Measurements from ENCODE around the gene PIK3R5. TPM values are rescaled to one million over a fixed set of nuclear protein-coding genes. Genes with fewer than 3 reads are reported as not detected.
A peak's percentile ranks its signal among the peaks of the same experiment; 100 is the strongest.
"Not testable (repeated sequence)": the region's sequence is repeated elsewhere in the genome, so short reads cannot be mapped to it uniquely, and the experiment has no call there.

Gene PIK3R5
- total and polyA plus RNA-seq, 9 donors, result 0.93 to 2.0 (median 1.3) TPM

GRCh38 chr17:8861495-8862181, 103.9 kb downstream of the PIK3R5 start:
- no peak overlapping the region for H3K4me3 ChIP-seq (ENCODE audit: low read length)
- no peak overlapping the region for H3K27ac ChIP-seq (ENCODE audit: low read length)
- DNase-seq, result no peak
- peaks cover 13% of the 10 kb centered on the region for H3K4me1 ChIP-seq (ENCODE audit: control insufficient read depth, insufficient read depth, low read length)
- no peaks in the 10 kb centered on the region for H3K27me3 ChIP-seq (ENCODE audit: control insufficient read depth, insufficient read depth, low read length)
- H3K36me3 ChIP-seq (ENCODE audit: control insufficient read depth, insufficient read depth, low read length), result no peaks in the 10 kb centered on the region
- 85% methylated on average over 5 of the region's 7 CpGs for WGBS (ENCODE audit: insufficient coverage)
- H3K9me3 ChIP-seq (replicated peaks; ENCODE audit: control insufficient read depth, low read depth, low read length), result no peaks in the 10 kb centered on the region

GRCh38 chr17:8859804-8860430, 105.6 kb downstream of the PIK3R5 start:
- DNase-seq, result no peak
- Histone ChIP-seq H3K27me3 (ENCODE audit: control insufficient read depth, insufficient read depth, low read length) (no peaks in the 10 kb centered on the region), H3K27ac (ENCODE audit: low read length) (no peak overlapping the region), H3K4me3 (ENCODE audit: low read length) (no peak overlapping the region), H3K36me3 (ENCODE audit: control insufficient read depth, insufficient read depth, low read length) (no peaks in the 10 kb centered on the region), H3K4me1 (ENCODE audit: control insufficient read depth, insufficient read depth, low read length) (peaks cover 13% of the 10 kb centered on the region), H3K9me3 (replicated peaks; ENCODE audit: control insufficient read depth, low read depth, low read length) (no peaks in the 10 kb centered on the region)
- WGBS (ENCODE audit: insufficient coverage), result 61% methylated on average over 3 of the region's 14 CpGs

GRCh38 chr17:8859027-8859803, 106.3 kb downstream of the PIK3R5 start:
- H3K27me3 ChIP-seq (ENCODE audit: control insufficient read depth, insufficient read depth, low read length), result no peaks in the 10 kb centered on the region
- H3K4me1 ChIP-seq (ENCODE audit: control insufficient read depth, insufficient read depth, low read length), result peaks cover 13% of the 10 kb centered on the region
- H3K27ac ChIP-seq (ENCODE audit: low read length), result no peak overlapping the region
- DNase-seq, result peak; percentile 26
- no peaks in the 10 kb centered on the region for H3K9me3 ChIP-seq (replicated peaks; ENCODE audit: control insufficient read depth, low read depth, low read length)
- H3K4me3 ChIP-seq (ENCODE audit: low read length), result no peak overlapping the region
- WGBS (ENCODE audit: insufficient coverage), result 83% methylated on average over 5 of the region's 11 CpGs
- no peaks in the 10 kb centered on the region for H3K36me3 ChIP-seq (ENCODE audit: control insufficient read depth, insufficient read depth, low read length)

GRCh38 chr17:8857919-8858318, 107.6 kb downstream of the PIK3R5 start:
- Histone ChIP-seq H3K27me3 (ENCODE audit: control insufficient read depth, insufficient read depth, low read length) (no peaks in the 10 kb centered on the region), H3K9me3 (replicated peaks; ENCODE audit: control insufficient read depth, low read depth, low read length) (no peaks in the 10 kb centered on the region), H3K4me3 (ENCODE audit: low read length) (no peak overlapping the region), H3K36me3 (ENCODE audit: control insufficient read depth, insufficient read depth, low read length) (no peaks in the 10 kb centered on the region), H3K27ac (ENCODE audit: low read length) (no peak overlapping the region), H3K4me1 (ENCODE audit: control insufficient read depth, insufficient read depth, low read length) (peaks cover 13% of the 10 kb centered on the region)
- WGBS (ENCODE audit: insufficient coverage), result no CpG with 5 or more reads among the region's 5 CpGs
- DNase-seq, result peak; percentile 74

GRCh38 chr17:8856869-8857575, 108.5 kb downstream of the PIK3R5 start:
- Histone ChIP-seq H3K9me3 (replicated peaks; ENCODE audit: control insufficient read depth, low read depth, low read length) (no peaks in the 10 kb centered on the region), H3K36me3 (ENCODE audit: control insufficient read depth, insufficient read depth, low read length) (no peaks in the 10 kb centered on the region), H3K4me1 (ENCODE audit: control insufficient read depth, insufficient read depth, low read length) (peaks cover 13% of the 10 kb centered on the region), H3K27me3 (ENCODE audit: control insufficient read depth, insufficient read depth, low read length) (no peaks in the 10 kb centered on the region), H3K4me3 (ENCODE audit: low read length) (no peak overlapping the region), H3K27ac (ENCODE audit: low read length) (no peak overlapping the region)
- peak; percentile 42 for DNase-seq
- 17% methylated on average over 1 of the region's 14 CpGs for WGBS (ENCODE audit: insufficient coverage)

GRCh38 chr17:8856205-8856603, 109.3 kb downstream of the PIK3R5 start:
- H3K36me3 ChIP-seq (ENCODE audit: control insufficient read depth, insufficient read depth, low read length); DNase-seq; H3K9me3 ChIP-seq (replicated peaks; ENCODE audit: control insufficient read depth, low read depth, low read length); H3K4me3 ChIP-seq (ENCODE audit: low read length); H3K27me3 ChIP-seq (ENCODE audit: control insufficient read depth, insufficient read depth, low read length); H3K27ac ChIP-seq (ENCODE audit: low read length): not testable (repeated sequence)
- 90% methylated on average over 2 of the region's 6 CpGs for WGBS (ENCODE audit: insufficient coverage)
- H3K4me1 ChIP-seq (ENCODE audit: control insufficient read depth, insufficient read depth, low read length), result peaks cover 13% of the 10 kb centered on the region

- no peak overlapping the region for H3K27ac ChIP-seq (ENCODE audit: low read length)
- peaks cover 13% of the 10 kb centered on the region for H3K4me1 ChIP-seq (ENCODE audit: control insufficient read depth, insufficient read depth, low read length)
- peak; percentile 40 for DNase-seq
- H3K4me3 ChIP-seq (ENCODE audit: low read length), result no peak overlapping the region
- H3K36me3 ChIP-seq (ENCODE audit: control insufficient read depth, insufficient read depth, low read length), result no peaks in the 10 kb centered on the region
- H3K9me3 ChIP-seq (replicated peaks; ENCODE audit: control insufficient read depth, low read depth, low read length), result no peaks in the 10 kb centered on the region
- no peaks in the 10 kb centered on the region for H3K27me3 ChIP-seq (ENCODE audit: control insufficient read depth, insufficient read depth, low read length)
- WGBS (ENCODE audit: insufficient coverage), result 23% methylated on average over 11 of the region's 17 CpGs
Observed at GRCh38 chr17:8855477-8856204, 109.9 kb downstream of the PIK3R5 start.

- H3K9me3 ChIP-seq (replicated peaks; ENCODE audit: control insufficient read depth, low read depth, low read length), result no peaks in the 10 kb centered on the region
- DNase-seq, result no peak
- no peak overlapping the region for H3K27ac ChIP-seq (ENCODE audit: low read length)
- no peaks in the 10 kb centered on the region for H3K4me1 ChIP-seq (ENCODE audit: control insufficient read depth, insufficient read depth, low read length)
- H3K4me3 ChIP-seq (ENCODE audit: low read length), result no peak overlapping the region
- H3K27me3 ChIP-seq (ENCODE audit: control insufficient read depth, insufficient read depth, low read length), result no peaks in the 10 kb centered on the region
- H3K36me3 ChIP-seq (ENCODE audit: control insufficient read depth, insufficient read depth, low read length), result no peaks in the 10 kb centered on the region
- no CpG with 5 or more reads among the region's 5 CpGs for WGBS (ENCODE audit: insufficient coverage)
Observed at GRCh38 chr17:8851600-8851999, 113.9 kb downstream of the PIK3R5 start.

- no peaks in the 10 kb centered on the region for H3K27me3 ChIP-seq (ENCODE audit: control insufficient read depth, insufficient read depth, low read length)
- 100% methylated on average over 1 of the region's 4 CpGs for WGBS (ENCODE audit: insufficient coverage)
- no peak overlapping the region for H3K27ac ChIP-seq (ENCODE audit: low read length)
- no peak overlapping the region for H3K4me3 ChIP-seq (ENCODE audit: low read length)
- DNase-seq, result no peak
- no peaks in the 10 kb centered on the region for H3K4me1 ChIP-seq (ENCODE audit: control insufficient read depth, insufficient read depth, low read length)
- no peaks in the 10 kb centered on the region for H3K9me3 ChIP-seq (replicated peaks; ENCODE audit: control insufficient read depth, low read depth, low read length)
- no peaks in the 10 kb centered on the region for H3K36me3 ChIP-seq (ENCODE audit: control insufficient read depth, insufficient read depth, low read length)
Observed at GRCh38 chr17:8849311-8850041, 116.0 kb downstream of the PIK3R5 start.
